NCI-H510A (cell line): ENCODE measurements around the gene SRPX2.

Source experiments
- DNase-seq: peaks from one replicate; lab custom pipeline; 2025; lab: John Stamatoyannopoulos, UW

Gene SRPX2

DNA sequence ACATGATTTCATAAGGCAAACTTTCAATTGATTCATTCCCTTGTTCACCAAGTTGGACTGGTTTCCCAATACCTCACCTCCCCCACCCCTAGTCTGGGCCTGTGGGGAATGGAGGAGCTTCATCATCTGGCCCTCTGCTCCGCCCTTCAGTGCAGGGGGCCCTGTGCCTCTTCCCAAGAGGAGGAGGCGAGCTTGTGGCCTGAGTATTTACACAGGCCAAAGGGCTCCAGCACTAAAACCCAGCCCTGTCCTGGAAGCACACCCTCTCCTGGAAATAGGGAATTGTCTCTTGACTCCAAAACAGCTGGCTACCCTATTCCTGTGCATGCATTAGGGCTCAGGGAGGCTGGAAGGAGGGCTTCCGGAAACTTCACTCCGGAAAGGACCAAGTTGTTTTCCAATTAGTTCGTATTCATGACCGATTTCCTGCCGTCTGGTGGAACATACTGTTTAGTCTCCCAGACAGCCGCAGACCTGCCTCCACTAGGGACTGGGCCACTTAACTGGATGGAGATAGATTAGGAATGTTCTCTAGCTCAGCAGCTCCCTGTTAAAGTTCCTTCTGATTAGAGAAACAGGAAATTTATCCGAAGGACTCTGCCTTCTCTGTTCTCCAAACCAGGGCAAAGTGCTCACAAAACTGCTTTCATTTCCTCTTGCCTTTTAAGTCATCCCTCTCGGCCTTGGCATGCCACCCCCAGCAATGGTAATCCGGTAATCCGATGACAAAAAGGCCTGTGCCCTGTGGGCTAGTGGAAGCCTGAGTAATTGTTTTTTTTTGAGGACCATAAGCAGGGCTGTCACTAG lies 5.8 kb downstream of the SRPX2 start:
- DNase-seq = no peak

DNA sequence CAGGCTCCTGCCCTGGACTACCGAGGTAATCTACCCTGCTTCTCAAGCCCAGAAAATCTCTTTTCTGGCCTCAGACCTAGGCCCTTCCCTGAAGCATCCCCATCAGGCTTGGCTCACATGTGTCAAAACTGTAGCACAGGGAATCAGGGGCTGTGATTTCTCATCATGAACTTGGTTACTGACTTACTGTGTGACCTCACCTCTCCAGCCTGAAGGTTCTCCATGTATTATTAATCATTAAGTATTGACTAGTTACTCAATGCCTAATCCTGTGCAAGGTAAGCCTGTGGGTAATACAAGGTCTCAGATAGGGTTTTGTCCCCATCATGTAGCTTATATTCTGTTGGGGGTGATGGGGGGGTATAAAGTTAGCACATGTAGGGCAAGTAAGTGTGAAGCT lies 6.8 kb downstream of the SRPX2 start:
- no peak for DNase-seq

DNA sequence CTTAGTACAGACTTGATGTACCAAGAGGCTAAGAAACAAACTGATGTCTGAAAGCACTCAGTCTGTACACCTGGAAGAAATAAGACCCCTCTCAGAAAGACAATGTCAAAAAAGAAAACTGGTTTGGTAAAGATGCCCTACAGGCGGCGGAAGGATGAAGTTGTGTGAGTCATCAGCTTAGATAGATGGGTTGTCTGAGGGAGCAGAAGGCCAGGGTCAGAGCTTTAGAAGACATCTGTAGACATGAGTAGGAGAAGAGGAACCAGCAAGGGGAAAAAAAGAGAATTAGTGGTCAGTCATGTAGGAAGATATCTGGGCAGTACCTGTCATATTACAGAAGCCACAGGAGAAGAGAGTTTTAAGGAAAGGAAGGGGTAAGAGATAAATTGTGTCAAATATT lies 8.3 kb downstream of the SRPX2 start:
- no peak for DNase-seq

DNA sequence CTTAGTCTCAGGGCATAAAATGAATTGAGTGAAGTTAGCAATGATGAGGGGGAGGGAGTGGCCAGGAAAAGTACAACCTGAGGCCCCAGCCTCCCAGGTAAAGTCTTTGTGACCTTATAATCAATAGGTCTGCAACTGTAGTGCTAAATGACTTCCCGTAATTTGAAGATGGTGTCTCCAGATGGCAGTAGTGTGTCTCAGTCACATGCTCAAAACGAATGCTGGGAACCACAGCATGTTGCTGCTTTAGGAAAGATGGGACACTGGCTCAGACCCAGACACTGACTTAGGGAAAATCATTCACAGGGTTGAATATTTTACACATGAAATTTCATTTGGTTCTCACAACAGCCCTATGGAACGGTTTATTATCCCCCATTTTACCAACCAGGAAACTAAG lies 10.3 kb downstream of the SRPX2 start:
- no peak for DNase-seq

DNA sequence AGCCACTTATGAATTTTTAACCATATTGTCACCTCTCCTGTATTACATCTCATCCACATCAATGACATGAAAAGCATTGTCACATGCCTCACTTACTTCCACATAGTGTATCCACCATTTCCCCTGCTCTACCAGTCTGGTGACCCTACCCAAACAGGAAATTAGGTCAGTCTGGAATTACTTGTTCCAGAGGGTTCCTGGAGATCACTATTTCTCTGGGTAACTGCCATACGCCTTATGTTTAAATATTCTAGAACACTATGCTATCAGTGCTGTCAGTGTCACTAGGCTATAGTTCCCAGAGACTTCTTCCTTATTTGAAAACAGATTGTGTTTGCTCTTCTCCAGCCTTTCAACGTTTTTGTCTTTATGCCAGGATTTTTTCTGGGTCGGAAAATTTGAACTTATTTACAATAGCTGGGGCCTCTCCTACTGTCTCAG lies 15.0 kb downstream of the SRPX2 start:
- no peak for DNase-seq

DNA sequence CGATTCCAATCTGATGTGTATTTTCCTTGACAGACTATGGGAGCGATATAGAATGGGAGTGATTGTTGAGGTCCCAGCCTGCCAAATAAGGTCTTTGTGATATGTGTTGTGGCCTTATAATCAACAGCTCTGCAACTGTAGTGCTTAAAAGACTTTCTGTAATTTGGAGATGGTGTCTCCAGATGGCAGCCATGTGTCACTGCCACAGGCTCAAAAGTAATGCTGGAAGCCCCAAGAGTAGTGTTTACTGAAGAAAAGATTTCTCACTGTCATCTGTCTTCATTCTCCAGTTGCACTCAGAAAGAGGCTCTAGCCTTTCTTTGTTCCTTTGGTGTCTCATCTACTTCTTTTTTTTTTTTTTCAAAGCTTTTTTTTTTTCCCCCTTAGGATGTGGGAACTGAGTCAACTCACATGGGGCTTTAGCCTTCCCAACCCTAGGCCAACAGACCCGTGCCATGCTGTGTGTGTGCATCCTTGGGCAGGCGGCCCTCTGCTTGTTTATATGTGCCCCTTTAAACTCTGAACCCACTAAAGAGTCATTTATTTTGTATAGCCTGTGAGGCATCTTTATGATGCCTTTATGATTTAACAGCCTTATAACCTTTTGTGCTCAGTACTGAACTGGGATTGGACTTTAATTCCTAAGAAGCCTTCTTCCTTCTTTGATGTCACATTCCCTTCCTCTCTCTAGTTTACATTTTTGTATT lies 15.6 kb downstream of the SRPX2 start:
- no peak for DNase-seq

DNA sequence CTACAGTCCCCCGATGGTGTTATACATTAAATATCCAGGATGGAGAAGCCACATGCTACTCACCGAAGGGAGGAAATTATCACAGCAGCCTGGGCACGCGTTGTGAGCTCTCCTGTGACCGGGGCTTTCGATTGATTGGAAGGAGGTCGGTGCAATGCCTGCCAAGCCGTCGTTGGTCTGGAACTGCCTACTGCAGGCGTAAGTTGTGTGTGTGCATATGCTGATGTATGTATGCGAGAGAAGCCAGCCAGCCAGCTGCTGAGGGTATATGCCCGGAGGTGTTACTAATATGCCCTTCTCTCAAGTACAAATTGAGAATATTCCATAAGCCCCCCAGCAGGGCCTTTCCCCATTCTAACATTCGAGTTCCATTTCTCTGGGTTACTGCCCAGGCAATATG lies 18.2 kb downstream of the SRPX2 start:
- no peak for DNase-seq

DNA sequence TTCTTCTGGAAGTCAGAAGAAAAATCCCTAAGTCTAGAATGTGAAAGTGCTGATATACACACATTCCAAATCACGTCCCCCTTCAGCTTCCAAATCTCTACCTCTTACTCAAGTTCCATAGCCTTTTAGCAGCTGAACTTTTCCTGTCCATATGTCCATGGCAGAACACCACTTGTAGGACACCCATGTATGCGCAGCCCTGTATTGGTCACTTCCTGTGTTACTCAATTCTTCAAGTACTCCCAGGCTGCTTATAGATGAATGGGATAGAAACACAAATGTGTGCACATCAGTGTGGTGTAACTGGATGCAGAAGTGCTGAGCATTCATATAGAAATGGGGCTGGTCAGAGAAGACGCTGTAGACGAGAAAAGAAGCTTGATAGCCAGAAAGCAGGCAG lies 18.8 kb downstream of the SRPX2 start:
- no peak for DNase-seq

DNA sequence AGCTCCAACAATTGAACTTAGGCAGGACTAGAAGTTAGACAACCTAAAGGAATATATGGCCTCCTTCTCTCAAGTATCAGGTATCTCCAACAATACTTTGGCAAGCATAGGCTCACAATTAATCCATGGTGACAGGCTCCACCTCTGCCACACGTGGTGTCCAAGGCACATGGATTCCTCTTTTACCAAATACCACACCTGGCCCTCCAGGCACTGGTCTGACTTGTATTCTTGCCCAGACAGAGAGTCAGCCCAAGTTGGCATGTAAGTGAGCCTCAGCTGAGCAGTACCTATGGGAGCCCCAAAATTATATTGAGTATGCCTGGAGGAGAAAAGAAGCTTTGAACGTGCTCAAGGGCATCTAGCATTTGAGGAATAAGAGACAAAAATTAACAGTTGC lies 19.6 kb downstream of the SRPX2 start:
- peak; percentile 7 for DNase-seq

DNA sequence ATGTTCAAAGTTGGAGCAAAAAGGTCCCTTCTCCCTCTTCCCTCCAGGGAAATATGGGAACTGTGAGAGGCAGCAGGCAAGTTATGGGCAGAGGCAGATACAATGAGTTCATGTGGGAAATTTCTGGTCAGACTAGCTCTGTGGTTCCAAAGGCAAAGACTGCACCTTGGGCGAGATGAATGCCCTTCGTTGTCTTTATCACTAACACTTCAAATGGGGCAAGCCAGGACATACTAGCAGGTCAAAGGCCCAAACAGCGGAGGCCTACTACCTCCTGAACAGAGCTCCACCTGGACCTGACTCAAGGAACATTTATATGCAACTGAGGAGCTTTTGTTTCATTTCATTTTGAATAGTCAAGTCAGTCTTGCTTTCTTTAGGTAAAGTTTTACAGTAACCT lies 29.0 kb downstream of the SRPX2 start:
- DNase-seq = no peak

DNA sequence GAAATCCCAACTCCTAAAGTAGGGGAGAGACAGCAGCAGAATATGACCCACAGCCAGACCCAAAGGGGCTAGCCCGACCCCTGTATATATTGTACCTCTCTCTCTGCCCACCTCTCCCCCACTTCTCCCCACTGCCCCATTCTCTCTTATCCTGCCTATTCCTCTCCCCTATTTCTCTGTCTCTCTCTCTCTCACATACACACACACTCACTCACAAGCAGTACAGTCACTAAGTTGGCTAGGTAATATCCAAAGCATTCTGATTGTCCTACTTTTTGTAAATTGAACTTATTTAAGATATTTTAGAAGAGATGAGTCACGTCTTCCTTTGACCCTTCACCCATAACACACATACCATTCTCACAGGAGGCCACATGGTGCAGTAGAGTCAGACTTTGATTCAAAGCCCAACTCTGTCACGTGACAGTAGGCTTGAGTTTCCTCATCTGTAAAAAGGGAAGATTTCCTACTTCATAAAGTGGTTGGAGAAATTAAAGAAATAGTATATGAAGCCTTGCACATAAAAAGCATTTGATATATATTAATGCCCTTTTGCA lies 29.5 kb downstream of the SRPX2 start:
- DNase-seq = no peak

DNA sequence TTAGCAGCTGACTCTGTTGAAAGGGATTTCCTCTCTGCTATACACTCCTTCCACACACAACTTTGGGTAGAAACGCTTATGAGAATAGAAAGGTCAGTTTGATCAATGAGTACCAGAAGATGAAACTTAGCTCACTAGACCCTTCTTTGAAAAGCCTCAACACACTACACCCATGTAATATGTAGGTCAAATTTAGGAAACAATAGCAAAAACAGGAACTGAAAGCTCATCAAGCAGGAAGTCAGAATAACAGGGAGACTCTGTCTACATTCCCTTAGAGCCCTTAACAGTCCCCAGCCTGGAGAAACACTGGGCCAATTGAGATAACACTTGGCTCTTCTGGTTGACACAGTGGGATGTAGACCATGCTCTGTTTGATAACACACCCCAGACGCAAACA lies 30.7 kb downstream of the SRPX2 start:
- DNase-seq = no peak

DNA sequence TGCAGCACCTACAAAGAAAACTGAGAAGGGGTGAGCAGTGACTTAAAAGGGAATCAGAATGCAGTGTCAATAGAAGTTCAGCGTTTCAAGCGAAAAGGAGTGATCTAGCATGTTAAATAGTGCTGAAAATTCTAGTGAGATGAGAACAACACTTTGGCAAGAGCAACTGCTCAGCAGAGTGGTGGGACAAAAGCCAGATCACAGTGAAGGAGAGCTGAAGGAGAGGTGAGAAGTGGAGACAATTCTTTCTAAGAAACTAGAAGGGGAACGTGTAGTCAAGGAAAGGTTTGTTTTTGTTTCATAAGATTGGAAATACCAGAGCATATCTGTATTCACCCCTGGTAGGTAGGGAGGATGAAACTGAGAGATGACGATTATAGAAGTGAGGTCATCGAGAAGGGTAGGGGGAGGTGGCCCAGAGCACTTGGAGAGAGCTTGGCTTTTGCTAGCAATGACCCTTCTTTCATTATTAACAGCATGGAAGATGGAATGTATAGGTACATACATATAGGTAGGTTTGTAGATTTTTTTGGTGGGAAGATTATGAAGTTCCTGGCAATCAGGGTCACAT lies 33.7 kb downstream of the SRPX2 start:
- no peak for DNase-seq

DNA sequence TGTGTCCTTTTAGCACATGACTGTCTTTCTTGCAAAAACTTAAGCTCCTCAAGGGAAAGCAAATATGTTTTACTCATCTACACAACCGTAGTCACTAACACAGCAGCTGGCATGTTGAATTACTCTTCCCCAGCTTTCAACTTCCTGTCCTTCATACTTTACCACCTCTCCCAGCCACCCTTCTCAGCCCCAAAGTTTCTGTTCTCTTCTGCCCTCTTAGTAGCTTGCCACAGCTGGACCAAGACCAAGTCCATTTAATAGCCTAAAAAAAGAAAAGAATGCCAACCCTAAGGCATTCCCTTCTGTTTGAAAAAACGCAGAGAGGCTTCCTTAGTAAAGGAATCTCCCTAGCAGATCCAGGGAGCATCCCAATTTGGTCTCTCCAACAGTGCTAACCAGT lies 36.8 kb downstream of the SRPX2 start:
- no peak for DNase-seq

DNA sequence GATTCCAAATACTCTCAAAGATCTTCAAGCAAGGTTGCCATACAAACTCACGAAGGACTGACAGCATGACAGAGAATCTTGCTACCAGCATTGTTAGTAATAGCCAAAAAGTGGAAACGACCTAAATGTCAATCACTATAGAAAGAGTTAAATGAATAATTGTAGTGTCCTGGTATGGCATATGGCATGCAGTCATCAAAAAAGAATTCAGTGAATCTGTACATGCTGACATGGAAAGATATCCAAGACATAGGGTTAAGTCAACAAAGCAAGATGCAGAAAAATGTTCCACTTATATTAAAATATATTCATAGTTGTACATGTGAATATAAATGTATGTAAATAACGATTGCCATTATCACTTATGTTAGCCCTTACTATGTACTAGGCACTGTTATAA lies 37.6 kb downstream of the SRPX2 start:
- no peak for DNase-seq

DNA sequence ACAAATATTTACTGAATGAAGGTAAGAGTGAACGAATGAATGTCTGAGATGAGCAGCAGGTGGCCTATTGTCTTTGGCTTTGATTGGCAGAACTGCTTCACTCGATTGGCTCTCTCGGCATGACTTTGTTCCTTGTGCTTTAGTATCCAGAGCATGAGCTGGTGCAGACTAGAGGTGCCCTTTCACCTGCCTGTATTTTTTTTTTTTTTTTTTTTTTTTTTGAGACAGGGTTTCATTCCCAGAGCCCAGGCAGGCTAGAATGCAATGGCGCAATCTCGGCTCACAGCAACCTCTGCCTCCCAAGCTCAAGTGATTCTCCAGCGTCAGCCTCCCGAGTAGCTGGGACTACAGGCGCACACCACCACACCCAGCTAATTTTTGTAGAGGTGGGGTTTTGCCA lies 38.9 kb downstream of the SRPX2 start:
- DNase-seq = no peak

DNA sequence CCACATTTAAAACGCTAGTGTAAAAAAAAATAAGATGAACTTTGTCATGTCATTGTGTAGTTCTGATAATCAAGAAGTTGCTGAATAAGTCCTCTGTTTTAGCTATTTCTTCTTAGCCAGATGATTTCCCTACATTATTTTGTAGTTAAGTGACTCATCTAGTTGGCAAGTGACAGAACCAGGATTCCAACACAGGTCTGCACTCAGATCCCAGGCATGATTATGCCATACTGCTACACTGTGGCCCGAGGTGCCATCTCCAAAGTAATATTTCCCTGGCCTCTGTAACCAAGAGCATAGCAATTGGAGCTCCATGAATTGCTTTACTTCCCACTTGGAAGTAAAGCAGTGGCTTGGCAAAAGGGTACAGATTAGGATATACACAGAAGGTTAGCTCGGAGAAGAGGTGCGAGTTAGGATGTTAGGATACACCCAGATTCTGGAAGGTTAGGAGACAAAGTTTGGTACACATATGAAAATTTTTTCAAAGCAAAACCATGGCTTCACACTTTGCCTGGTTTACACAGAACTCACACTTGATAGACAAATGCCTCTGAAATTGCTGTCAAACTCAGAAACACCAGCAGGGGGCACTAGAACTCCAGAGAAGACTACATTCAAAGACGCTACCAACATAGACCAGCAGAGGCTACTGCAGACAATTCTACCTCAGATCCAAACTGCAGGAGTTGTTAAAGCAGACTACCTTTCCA lies 41.4 kb downstream of the SRPX2 start:
- peak; percentile 22 for DNase-seq

DNA sequence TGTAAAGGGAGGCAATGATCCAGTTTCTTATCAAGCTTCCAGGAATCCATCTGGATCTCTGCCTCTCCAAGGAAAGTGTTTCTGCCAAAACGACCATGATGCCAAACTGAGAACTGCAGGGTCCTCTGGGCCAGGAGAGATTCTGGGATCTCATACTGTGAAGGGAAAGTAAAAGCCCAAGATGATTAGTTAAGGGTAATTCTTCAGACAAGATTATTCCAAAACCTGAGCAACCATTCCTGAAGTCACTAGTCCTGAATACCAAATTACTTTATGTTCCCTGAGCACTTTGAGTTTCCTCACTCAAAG lies 42.0 kb downstream of the SRPX2 start:
- no peak for DNase-seq

DNA sequence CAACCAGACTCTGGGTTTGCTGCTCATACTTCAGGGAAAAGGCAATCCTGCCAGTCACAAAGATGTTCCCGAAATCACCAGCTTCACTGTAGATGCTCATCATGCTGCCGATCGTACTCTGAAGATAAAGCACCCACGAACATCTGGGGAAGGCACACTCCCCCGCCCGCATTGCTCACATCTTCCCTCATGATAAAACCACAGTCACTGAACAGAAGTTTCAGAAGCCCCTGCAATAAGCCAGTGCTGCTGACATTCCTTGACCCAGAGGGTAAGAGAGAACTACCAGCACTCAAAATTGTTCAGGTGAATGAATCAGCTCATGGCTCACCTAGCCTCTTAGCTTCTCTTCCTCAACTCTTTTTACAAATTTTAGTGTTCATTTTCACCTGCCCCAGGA lies 43.1 kb downstream of the SRPX2 start:
- no peak for DNase-seq

DNA sequence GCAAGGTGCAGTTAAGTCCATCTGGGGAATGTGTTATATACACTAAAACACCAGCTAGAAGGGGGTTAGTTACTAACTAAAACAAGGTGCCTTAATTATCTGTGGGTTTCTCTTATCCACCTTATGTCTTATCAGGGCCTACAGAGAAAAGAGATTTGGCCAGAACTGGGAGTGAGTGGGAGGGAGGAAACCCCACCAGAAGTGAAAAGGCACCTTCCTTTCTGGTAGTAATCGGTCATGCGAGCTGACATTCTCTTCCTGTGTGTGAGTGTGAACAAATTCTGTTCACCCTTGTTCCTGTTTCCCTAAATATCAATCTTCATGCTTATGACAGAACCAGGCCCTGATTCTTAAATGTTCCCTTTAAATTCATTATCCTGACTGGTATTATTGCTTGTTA lies 43.5 kb downstream of the SRPX2 start:
- DNase-seq = no peak

DNA sequence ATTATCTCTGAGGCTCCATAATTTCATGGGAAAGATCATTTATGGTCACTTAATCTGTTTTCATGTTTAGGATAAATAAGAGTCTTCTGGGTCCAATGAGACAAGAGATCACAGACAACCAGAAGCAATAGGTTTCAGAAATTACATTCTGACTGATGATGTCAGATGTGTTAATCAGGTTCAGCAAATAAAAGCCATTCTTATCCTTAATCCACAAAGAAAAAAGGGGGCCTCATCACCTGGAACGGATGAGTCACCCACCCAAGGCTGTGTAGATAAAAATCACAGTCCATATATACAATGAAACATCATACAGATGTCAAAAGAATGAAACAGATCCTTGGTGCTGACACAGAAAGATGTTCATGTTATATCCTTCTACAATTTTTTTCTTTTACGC lies 51.3 kb downstream of the SRPX2 start:
- no peak for DNase-seq

DNA sequence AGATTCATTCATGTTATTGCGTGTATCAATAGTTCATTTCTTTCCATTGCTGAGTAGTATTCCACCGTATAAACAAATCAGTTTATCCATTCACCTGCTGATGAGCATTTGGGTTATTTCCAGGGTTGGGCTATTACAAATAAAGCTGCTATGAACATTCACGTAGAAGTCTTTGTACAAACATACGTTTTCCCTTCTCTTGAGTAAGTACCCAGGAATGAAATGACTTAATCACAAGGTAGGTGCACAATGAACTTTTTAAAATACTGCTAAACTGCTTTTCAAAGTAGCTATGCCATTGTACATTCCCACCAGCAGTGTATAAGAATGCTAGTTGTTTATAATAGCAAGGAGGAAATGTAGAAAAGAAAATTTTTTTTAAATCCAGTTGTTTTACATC lies 52.0 kb downstream of the SRPX2 start:
- DNase-seq = no peak
